ENCODE measurements around the gene XRCC3. TPM values are rescaled to one million over a fixed set of nuclear protein-coding genes. Genes with fewer than 3 reads are reported as not detected.

Gene XRCC3
- total RNA-seq, 4 donors from 2014 or later = 4.0 to 10.7 (median 6.2) TPM

DNA sequence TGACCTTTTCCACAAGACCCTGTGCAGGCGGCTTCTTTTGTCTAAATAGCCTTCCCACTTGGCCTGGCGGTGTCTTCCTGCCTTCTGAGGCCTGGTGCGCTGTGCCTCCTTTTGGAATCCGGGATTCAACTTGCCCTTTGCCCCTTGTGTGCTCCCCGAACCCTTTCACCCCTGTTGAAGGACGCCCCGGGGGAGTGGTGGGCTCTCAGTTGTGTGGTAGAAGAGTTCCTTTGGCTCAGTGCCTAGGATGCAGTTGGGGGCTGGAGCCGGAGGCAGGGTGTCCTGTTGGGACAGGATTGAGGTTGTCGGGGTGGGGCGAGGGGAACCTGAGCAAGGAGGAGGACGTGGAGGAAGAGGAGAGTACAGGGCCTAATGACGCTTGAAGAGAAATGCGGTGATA is 51.7 kb downstream of the XRCC3 start:
- TF ChIP-seq, protein P1, sequence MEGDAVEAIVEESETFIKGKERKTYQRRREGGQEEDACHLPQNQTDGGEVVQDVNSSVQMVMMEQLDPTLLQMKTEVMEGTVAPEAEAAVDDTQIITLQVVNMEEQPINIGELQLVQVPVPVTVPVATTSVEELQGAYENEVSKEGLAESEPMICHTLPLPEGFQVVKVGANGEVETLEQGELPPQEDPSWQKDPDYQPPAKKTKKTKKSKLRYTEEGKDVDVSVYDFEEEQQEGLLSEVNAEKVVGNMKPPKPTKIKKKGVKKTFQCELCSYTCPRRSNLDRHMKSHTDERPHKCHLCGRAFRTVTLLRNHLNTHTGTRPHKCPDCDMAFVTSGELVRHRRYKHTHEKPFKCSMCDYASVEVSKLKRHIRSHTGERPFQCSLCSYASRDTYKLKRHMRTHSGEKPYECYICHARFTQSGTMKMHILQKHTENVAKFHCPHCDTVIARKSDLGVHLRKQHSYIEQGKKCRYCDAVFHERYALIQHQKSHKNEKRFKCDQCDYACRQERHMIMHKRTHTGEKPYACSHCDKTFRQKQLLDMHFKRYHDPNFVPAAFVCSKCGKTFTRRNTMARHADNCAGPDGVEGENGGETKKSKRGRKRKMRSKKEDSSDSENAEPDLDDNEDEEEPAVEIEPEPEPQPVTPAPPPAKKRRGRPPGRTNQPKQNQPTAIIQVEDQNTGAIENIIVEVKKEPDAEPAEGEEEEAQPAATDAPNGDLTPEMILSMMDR (IDR thresholded peaks at IDR 0.05) = no peak
- TF ChIP-seq EP300 (IDR thresholded peaks at IDR 0.05) = no peak
- no peak for TF ChIP-seq POLR2A (IDR thresholded peaks at IDR 0.05)
- WGBS, 2 donors = 59 to 63% methylated on average over 13 of the region's 13 CpGs
- H3K36me3 ChIP-seq = peaks cover 5 to 97% (median 9%) of the 10 kb centered on the region in 3 donors
- H3K4me3 ChIP-seq = no peak overlapping the region
- H3K4me1 ChIP-seq = peaks cover 0 to 26% (median 4%) of the 10 kb centered on the region in 4 donors
- peak overlapping the region in 3 of 4 donors; percentile 46 to 83 (median 72) for H3K27ac ChIP-seq
- no peak for DNase-seq (ENCODE audit: low spot score in 2 of 2)
- H3K9me3 ChIP-seq = no peaks in the 10 kb centered on the region
- no peaks in the 10 kb centered on the region for H3K27me3 ChIP-seq

DNA sequence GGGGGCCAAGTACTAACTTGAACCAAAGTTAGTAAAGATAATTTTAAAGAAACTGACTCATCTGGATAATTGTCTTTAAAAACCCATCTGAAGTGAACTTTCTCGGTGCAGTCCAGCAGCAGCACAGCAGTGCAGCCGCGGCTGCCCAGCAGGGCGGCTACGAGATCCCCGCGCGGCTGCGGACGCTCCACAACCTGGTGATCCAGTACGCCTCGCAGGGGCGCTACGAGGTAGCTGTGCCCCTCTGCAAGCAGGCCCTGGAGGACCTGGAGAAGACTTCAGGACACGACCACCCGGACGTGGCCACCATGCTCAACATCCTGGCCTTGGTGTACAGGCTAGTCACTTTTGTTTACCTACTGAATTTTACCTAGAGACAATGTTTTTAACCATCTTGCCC is 52.7 kb downstream of the XRCC3 start:
- H3K27ac ChIP-seq = no peak overlapping the region
- no peaks in the 10 kb centered on the region for H3K27me3 ChIP-seq
- H3K36me3 ChIP-seq = peaks cover 5 to 97% (median 14%) of the 10 kb centered on the region in 3 donors
- TF ChIP-seq, protein P1 (IDR thresholded peaks at IDR 0.05) = no peak
- no peak for TF ChIP-seq EP300 (IDR thresholded peaks at IDR 0.05)
- no peak for TF ChIP-seq POLR2A (IDR thresholded peaks at IDR 0.05)
- H3K9me3 ChIP-seq = no peaks in the 10 kb centered on the region
- peaks cover 0 to 26% (median 4%) of the 10 kb centered on the region in 4 donors for H3K4me1 ChIP-seq
- 94 to 95% methylated on average over 17 of the region's 17 CpGs for WGBS, 2 donors
- H3K4me3 ChIP-seq = no peak overlapping the region
- DNase-seq (ENCODE audit: low spot score in 2 of 2) = no peak

DNA sequence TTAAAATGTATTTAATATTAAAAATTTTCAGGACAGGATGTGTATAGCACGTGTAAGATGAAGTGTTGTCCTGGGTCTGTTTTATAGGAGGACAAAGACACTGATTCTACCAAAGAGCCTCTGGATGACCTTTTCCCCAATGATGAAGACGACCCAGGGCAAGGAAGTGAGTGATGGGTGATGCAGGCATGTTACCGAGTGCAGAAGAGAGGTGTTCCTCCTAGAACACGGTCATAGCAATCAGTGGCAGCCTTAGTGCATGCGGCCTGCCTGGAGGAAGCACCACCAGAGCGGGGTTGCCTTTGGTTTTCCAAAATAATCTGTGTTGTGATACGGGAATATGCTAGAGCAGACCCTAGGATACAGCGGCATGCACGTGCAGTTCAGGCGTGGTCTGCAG is 53.2 kb downstream of the XRCC3 start:
- DNase-seq (ENCODE audit: low spot score in 2 of 2) = no peak
- no peak overlapping the region for H3K4me3 ChIP-seq
- TF ChIP-seq, protein P1 (IDR thresholded peaks at IDR 0.05) = no peak
- TF ChIP-seq POLR2A (IDR thresholded peaks at IDR 0.05) = no peak
- TF ChIP-seq EP300 (IDR thresholded peaks at IDR 0.05) = no peak
- WGBS, 2 donors = 81 to 82% methylated on average over 10 of the region's 10 CpGs
- peaks cover 0 to 26% (median 4%) of the 10 kb centered on the region in 4 donors for H3K4me1 ChIP-seq
- H3K36me3 ChIP-seq = peaks cover under 1 to 97% (median 19%) of the 10 kb centered on the region in 3 donors
- H3K27ac ChIP-seq = no peak overlapping the region
- no peaks in the 10 kb centered on the region for H3K9me3 ChIP-seq
- H3K27me3 ChIP-seq = no peaks in the 10 kb centered on the region

DNA sequence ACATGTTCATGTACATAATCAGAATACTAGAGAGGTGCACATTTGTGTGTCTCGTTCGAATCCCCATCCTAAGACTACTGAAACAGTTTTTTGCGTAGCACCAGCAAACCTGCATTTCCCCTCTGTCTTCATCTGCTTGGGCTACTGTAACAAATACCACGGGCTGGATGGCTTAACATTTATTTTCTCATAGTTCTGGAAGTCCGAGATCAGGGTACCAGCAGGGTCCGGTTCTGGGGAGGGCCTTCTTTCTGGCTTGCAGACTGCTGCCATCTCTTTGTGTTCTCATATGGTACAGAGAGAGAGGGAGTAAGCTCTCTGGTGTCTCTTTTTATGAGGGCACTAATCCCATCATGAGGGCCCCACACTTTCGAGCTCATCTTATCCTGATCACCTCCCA is 55.6 kb downstream of the XRCC3 start:
- peaks cover 0 to 97% (median 40%) of the 10 kb centered on the region in 3 donors for H3K36me3 ChIP-seq
- TF ChIP-seq POLR2A (IDR thresholded peaks at IDR 0.05) = no peak
- TF ChIP-seq, protein P1 (IDR thresholded peaks at IDR 0.05) = no peak
- no peak for TF ChIP-seq EP300 (IDR thresholded peaks at IDR 0.05)
- 86 to 88% methylated on average over 7 of the region's 7 CpGs for WGBS, 2 donors
- no peak overlapping the region for H3K27ac ChIP-seq
- no peaks in the 10 kb centered on the region for H3K9me3 ChIP-seq
- H3K4me3 ChIP-seq = no peak overlapping the region
- H3K4me1 ChIP-seq = peaks cover 0 to 36% (median 4%) of the 10 kb centered on the region in 4 donors
- no peaks in the 10 kb centered on the region for H3K27me3 ChIP-seq
- DNase-seq (ENCODE audit: low spot score in 2 of 2) = no peak

DNA sequence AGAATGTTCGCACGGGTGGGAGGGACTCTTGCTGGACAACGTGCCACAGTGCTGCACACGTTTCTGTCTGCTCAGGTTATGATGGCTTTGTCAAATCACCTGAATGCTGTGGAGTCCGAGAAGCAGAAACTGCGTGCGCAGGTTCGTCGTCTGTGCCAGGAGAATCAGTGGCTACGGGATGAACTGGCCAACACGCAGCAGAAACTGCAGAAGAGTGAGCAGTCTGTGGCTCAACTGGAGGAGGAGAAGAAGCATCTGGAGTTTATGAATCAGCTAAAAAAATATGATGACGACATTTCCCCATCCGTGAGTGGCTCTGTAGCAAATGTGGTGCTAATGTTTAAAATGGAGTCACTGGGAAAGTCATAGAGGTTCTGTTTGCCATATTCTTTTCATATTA is 57.8 kb downstream of the XRCC3 start:
- no peak for DNase-seq (ENCODE audit: low spot score in 2 of 2)
- H3K4me3 ChIP-seq = no peak overlapping the region
- H3K36me3 ChIP-seq = peaks cover 0 to 78% (median 40%) of the 10 kb centered on the region in 3 donors
- TF ChIP-seq, protein P1 (IDR thresholded peaks at IDR 0.05) = no peak
- TF ChIP-seq EP300 (IDR thresholded peaks at IDR 0.05) (no peak), POLR2A (IDR thresholded peaks at IDR 0.05) (no peak)
- WGBS, 2 donors = 82 to 83% methylated on average over 13 of the region's 13 CpGs
- no peaks in the 10 kb centered on the region for H3K9me3 ChIP-seq
- peaks cover 0 to 42% (median 12%) of the 10 kb centered on the region in 4 donors for H3K4me1 ChIP-seq
- H3K27ac ChIP-seq = no peak overlapping the region
- H3K27me3 ChIP-seq = no peaks in the 10 kb centered on the region
